Measurements from ENCODE around the gene ARHGEF10L.

DNA sequence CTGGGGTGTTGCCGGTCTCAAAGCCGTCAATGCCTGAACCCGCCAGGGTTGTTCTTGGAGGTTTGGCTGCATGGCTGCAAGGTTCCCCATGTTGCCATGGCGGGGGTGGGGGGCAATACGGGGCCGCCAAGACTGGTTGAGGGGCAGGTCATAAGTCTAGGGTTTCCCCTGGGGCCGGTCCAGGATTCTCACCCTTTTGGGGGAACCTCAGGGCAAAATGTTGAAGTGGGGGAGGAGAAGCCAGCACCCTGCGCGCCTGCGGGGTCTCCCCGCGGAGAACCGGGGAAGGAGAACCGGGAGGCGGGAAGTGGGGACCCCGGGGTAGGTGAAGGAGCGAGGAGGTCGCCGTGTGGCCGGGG lies 401 bp upstream of the ARHGEF10L start:
- TF ChIP-seq, protein P1, sequence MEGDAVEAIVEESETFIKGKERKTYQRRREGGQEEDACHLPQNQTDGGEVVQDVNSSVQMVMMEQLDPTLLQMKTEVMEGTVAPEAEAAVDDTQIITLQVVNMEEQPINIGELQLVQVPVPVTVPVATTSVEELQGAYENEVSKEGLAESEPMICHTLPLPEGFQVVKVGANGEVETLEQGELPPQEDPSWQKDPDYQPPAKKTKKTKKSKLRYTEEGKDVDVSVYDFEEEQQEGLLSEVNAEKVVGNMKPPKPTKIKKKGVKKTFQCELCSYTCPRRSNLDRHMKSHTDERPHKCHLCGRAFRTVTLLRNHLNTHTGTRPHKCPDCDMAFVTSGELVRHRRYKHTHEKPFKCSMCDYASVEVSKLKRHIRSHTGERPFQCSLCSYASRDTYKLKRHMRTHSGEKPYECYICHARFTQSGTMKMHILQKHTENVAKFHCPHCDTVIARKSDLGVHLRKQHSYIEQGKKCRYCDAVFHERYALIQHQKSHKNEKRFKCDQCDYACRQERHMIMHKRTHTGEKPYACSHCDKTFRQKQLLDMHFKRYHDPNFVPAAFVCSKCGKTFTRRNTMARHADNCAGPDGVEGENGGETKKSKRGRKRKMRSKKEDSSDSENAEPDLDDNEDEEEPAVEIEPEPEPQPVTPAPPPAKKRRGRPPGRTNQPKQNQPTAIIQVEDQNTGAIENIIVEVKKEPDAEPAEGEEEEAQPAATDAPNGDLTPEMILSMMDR (conservative IDR thresholded peaks at IDR 0.05) = no peak
- TF ChIP-seq ZFX (IDR thresholded peaks at IDR 0.05) = no peak

Measured in C4-2B (cell line).